ENCODE data around the gene DENND2D.

Gene DENND2D

GRCh38 chr1:111236806-111237205, 36.4 kb upstream of the DENND2D start:
- peaks cover 82% of the 10 kb centered on the region for H3K36me3 ChIP-seq (ENCODE audit: low read length)

GRCh38 chr1:111236379-111236778, 35.9 kb upstream of the DENND2D start:
- Histone ChIP-seq H3K9me2 (replicated peaks; ENCODE audit: insufficient read depth, low read length) (no peaks in the 10 kb centered on the region), H3K9me3 (ENCODE audit: insufficient read depth, low read length) (no peaks in the 10 kb centered on the region), H3K27ac (ENCODE audit: low read depth, low read length) (no peak overlapping the region), H3K79me2 (ENCODE audit: insufficient read depth, low read length) (peaks cover 24% of the 10 kb centered on the region), H3K4me3 (ENCODE audit: insufficient read depth, low read length, poor library complexity, severe bottlenecking) (no peak overlapping the region), H3K27me3 (ENCODE audit: low read length) (no peaks in the 10 kb centered on the region), H2AFZ (ENCODE audit: low read depth, low read length, severe bottlenecking) (no peak overlapping the region), H3K36me3 (ENCODE audit: low read length) (peaks cover 82% of the 10 kb centered on the region), H3F3A (ENCODE audit: insufficient read depth) (peaks cover 18% of the 10 kb centered on the region; the same call in 1 of the 2 replicates), H3K4me2 (ENCODE audit: low read depth, low read length, poor library complexity, severe bottlenecking) (no peak overlapping the region), H4K20me1 (ENCODE audit: low read depth, low read length) (peaks cover 12% of the 10 kb centered on the region; the same call in 1 of the 2 replicates), H3K9ac (ENCODE audit: low read length) (no peak overlapping the region)
- TF ChIP-seq CTCF (IDR thresholded peaks at IDR 0.05; ENCODE audit: insufficient read depth, low read length, poor library complexity, severe bottlenecking) (no peak), EZH2phosphoT487 (conservative IDR thresholded peaks at IDR 0.05; ENCODE audit: low read length) (no peak)

More at GRCh38 chr1:111236806-111237205, 36.4 kb upstream of the DENND2D start:
- H3K4me2 ChIP-seq (ENCODE audit: low read depth, low read length, poor library complexity, severe bottlenecking), result no peak overlapping the region
- TF ChIP-seq CTCF (IDR thresholded peaks at IDR 0.05; ENCODE audit: insufficient read depth, low read length, poor library complexity, severe bottlenecking), result no peak
- TF ChIP-seq EZH2phosphoT487 (conservative IDR thresholded peaks at IDR 0.05; ENCODE audit: low read length), result no peak
- H3K79me2 ChIP-seq (ENCODE audit: insufficient read depth, low read length), result peaks cover 20% of the 10 kb centered on the region
- no peaks in the 10 kb centered on the region for H3K9me2 ChIP-seq (replicated peaks; ENCODE audit: insufficient read depth, low read length)
- no peaks in the 10 kb centered on the region for H3K9me3 ChIP-seq (ENCODE audit: insufficient read depth, low read length)
- H3F3A ChIP-seq (ENCODE audit: insufficient read depth), result peaks cover 18% of the 10 kb centered on the region; the same call in 1 of the 2 replicates
- H2AFZ ChIP-seq (ENCODE audit: low read depth, low read length, severe bottlenecking), result no peak overlapping the region
- H3K9ac ChIP-seq (ENCODE audit: low read length), result no peak overlapping the region
- no peaks in the 10 kb centered on the region for H3K27me3 ChIP-seq (ENCODE audit: low read length)
- no peak overlapping the region for H3K27ac ChIP-seq (ENCODE audit: low read depth, low read length)
- H4K20me1 ChIP-seq (ENCODE audit: low read depth, low read length), result peaks cover 12% of the 10 kb centered on the region; the same call in 1 of the 2 replicates
- no peak overlapping the region for H3K4me3 ChIP-seq (ENCODE audit: insufficient read depth, low read length, poor library complexity, severe bottlenecking)

- no peak overlapping the region for H3K4me3 ChIP-seq (ENCODE audit: insufficient read depth, low read length, poor library complexity, severe bottlenecking)
- H3K36me3 ChIP-seq (ENCODE audit: low read length), result peaks cover 77% of the 10 kb centered on the region
- no peak overlapping the region for H3K4me2 ChIP-seq (ENCODE audit: low read depth, low read length, poor library complexity, severe bottlenecking)
- TF ChIP-seq CTCF (IDR thresholded peaks at IDR 0.05; ENCODE audit: insufficient read depth, low read length, poor library complexity, severe bottlenecking) (no peak), EZH2phosphoT487 (conservative IDR thresholded peaks at IDR 0.05; ENCODE audit: low read length) (no peak)
- no peaks in the 10 kb centered on the region for H3K9me2 ChIP-seq (replicated peaks; ENCODE audit: insufficient read depth, low read length)
- no peaks in the 10 kb centered on the region for H3K27me3 ChIP-seq (ENCODE audit: low read length)
- H4K20me1 ChIP-seq (ENCODE audit: low read depth, low read length), result peaks cover 12% of the 10 kb centered on the region; the same call in 1 of the 2 replicates
- peaks cover 39% of the 10 kb centered on the region for H3K79me2 ChIP-seq (ENCODE audit: insufficient read depth, low read length)
- H2AFZ ChIP-seq (ENCODE audit: low read depth, low read length, severe bottlenecking), result no peak overlapping the region
- no peak overlapping the region for H3K9ac ChIP-seq (ENCODE audit: low read length)
- H3F3A ChIP-seq (ENCODE audit: insufficient read depth), result peaks cover 12% of the 10 kb centered on the region
- H3K27ac ChIP-seq (ENCODE audit: low read depth, low read length), result no peak overlapping the region
- H3K9me3 ChIP-seq (ENCODE audit: insufficient read depth, low read length), result no peaks in the 10 kb centered on the region
Observed at GRCh38 chr1:111234866-111235265, 34.4 kb upstream of the DENND2D start.
